Measurements from ENCODE around the gene SLC6A2. TPM values are rescaled to one million over a fixed set of nuclear protein-coding genes. Genes with fewer than 3 reads are reported as not detected.
A peak's percentile ranks its signal among the peaks of the same experiment; 100 is the strongest.
"Not testable (repeated sequence)": the region's sequence is repeated elsewhere in the genome, so short reads cannot be mapped to it uniquely, and the experiment has no call there.

The SLC6A2 gene
- total RNA-seq, 2 donors from 2014 or later, result not detected

DNA sequence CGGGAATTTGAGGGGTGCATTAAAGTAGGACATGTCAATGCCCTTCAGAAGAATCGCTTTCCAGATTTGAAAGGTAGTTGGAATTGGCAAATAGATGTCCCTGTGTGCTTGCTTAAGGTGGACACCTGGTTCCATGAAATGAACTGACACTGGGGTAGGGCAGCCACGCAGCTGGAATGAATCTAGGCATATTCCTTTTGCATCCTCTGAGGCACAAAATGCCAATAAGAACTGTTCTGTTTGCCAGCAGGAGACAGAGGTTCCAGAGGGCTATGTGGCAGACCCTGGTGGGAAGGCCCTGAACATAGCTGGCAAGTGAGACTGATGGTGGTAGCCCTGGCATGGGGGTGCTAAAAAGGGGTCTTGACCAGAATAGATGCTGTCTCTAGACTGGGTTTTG, 61.5 kb downstream of the SLC6A2 start:
- Mint-ChIP-seq H3K4me3 (no peak overlapping the region), H3K36me3 (ENCODE audit: insufficient read depth in 2 of 2) (no peaks in the 10 kb centered on the region), H3K27ac (no peak overlapping the region), H3K9me3 (no peaks in the 10 kb centered on the region), H3K4me1 (ENCODE audit: low read depth) (no peaks in the 10 kb centered on the region), H3K27me3 (ENCODE audit: low read depth) (peaks cover 30% of the 10 kb centered on the region)
- no peak for DNase-seq
- ATAC-seq (replicated peaks in 1 of 2), result no peak

DNA sequence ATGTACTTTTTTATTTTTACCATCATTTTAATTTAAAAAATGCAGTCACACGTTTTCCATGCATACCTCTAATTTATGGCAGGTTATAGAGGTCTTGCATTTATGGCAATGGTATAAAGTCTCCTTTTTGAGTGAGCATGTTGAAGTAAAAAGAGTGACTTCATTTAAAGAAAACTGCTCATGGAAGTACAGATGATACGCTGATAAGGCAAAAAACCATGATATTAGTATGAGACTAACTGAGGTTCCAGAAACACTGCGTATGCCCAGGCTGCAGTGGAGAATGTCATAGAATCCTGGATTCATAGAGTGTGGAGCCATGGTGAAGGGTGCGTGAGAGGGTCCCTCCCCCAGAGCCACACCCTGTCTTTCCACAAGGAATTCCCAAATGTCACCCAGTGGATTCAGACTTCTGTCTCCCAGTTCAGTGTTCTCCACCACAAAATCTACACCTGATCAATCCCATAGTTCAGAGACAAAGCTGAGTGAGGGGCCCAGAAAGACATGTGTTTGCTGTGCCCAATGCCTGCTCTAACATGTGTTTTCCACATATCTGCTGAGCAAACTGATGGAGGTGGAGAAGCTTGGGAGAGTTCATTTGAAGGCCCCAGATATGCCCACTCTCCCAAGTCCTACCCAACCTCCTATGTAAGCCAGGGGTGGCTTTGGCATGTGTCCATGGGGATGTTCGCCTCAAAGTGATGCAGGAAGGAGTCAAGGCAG, 69.4 kb downstream of the SLC6A2 start:
- no peak for DNase-seq
- Mint-ChIP-seq H3K4me1 (ENCODE audit: low read depth) (no peaks in the 10 kb centered on the region), H3K4me3 (no peak overlapping the region), H3K36me3 (ENCODE audit: insufficient read depth in 2 of 2) (no peaks in the 10 kb centered on the region), H3K9me3 (no peaks in the 10 kb centered on the region), H3K27ac (no peak overlapping the region), H3K27me3 (ENCODE audit: low read depth) (peaks cover 12% of the 10 kb centered on the region)
- ATAC-seq (replicated peaks in 1 of 2), result no peak

DNA sequence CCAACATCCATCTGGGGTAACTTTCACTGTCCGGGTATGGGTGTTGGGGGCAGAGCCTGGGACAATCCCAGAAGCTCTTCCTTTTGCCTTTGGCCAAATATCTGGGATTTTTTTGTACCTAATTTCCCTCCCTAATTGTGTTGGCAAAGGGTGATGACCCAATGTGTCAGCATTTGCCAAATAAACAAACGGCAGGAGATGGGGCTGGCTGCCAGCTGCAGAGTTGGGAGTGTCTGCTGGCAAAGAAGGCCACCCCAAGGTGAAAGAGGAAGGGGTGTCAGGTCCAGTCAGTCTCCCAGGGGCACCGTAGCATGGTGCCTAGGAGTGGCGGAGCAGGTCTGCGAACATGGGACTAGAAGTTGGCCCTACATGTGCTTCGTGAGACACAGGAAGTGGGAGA, 73.0 kb downstream of the SLC6A2 start:
- Mint-ChIP-seq H3K36me3 (ENCODE audit: insufficient read depth in 2 of 2) (no peaks in the 10 kb centered on the region), H3K9me3 (no peaks in the 10 kb centered on the region), H3K4me3 (no peak overlapping the region), H3K27me3 (ENCODE audit: low read depth) (peaks cover 6% of the 10 kb centered on the region), H3K4me1 (ENCODE audit: low read depth) (no peaks in the 10 kb centered on the region), H3K27ac (no peak overlapping the region)
- ATAC-seq (replicated peaks in 1 of 2) (no peak), DNase-seq (no peak)

GRCh38 chr16:55730115-55730514, 74.3 kb downstream of the SLC6A2 start:
- DNase-seq, result no peak
- no peaks in the 10 kb centered on the region for H3K4me1 Mint-ChIP-seq (ENCODE audit: low read depth)
- no peak overlapping the region for H3K4me3 Mint-ChIP-seq
- H3K27me3 Mint-ChIP-seq (ENCODE audit: low read depth), result peaks cover 6% of the 10 kb centered on the region
- ATAC-seq (replicated peaks in 1 of 2), result no peak
- H3K36me3 Mint-ChIP-seq (ENCODE audit: insufficient read depth in 2 of 2), result no peaks in the 10 kb centered on the region
- no peaks in the 10 kb centered on the region for H3K9me3 Mint-ChIP-seq
- no peak overlapping the region for H3K27ac Mint-ChIP-seq

- Mint-ChIP-seq H3K4me1 (ENCODE audit: low read depth) (no peaks in the 10 kb centered on the region), H3K27ac (no peak overlapping the region), H3K27me3 (ENCODE audit: low read depth) (peaks cover 15% of the 10 kb centered on the region), H3K9me3 (no peaks in the 10 kb centered on the region), H3K4me3 (no peak overlapping the region), H3K36me3 (ENCODE audit: insufficient read depth in 2 of 2) (no peaks in the 10 kb centered on the region)
- DNase-seq (no peak), ATAC-seq (replicated peaks in 1 of 2) (no peak)
These were observed 76.7 kb downstream of the SLC6A2 start for GRCh38 chr16:55732496-55732895.

GRCh38 chr16:55734665-55735064, 78.9 kb downstream of the SLC6A2 start:
- ATAC-seq (replicated peaks in 1 of 2) (no peak), DNase-seq (no peak)
- Mint-ChIP-seq H3K4me1 (ENCODE audit: low read depth) (no peaks in the 10 kb centered on the region), H3K4me3 (no peak overlapping the region), H3K27ac (no peak overlapping the region), H3K27me3 (ENCODE audit: low read depth) (peaks cover 32% of the 10 kb centered on the region), H3K36me3 (ENCODE audit: insufficient read depth in 2 of 2) (no peaks in the 10 kb centered on the region), H3K9me3 (no peaks in the 10 kb centered on the region)

- H3K27ac Mint-ChIP-seq, result no peak overlapping the region
- no peak overlapping the region for H3K4me3 Mint-ChIP-seq
- H3K9me3 Mint-ChIP-seq, result no peaks in the 10 kb centered on the region
- DNase-seq, result no peak
- H3K27me3 Mint-ChIP-seq (ENCODE audit: low read depth), result peaks cover 34% of the 10 kb centered on the region
- no peaks in the 10 kb centered on the region for H3K4me1 Mint-ChIP-seq (ENCODE audit: low read depth)
- no peak for ATAC-seq (replicated peaks in 1 of 2)
- H3K36me3 Mint-ChIP-seq (ENCODE audit: insufficient read depth in 2 of 2), result no peaks in the 10 kb centered on the region
These were observed 79.5 kb downstream of the SLC6A2 start for GRCh38 chr16:55735120-55735781.

DNA sequence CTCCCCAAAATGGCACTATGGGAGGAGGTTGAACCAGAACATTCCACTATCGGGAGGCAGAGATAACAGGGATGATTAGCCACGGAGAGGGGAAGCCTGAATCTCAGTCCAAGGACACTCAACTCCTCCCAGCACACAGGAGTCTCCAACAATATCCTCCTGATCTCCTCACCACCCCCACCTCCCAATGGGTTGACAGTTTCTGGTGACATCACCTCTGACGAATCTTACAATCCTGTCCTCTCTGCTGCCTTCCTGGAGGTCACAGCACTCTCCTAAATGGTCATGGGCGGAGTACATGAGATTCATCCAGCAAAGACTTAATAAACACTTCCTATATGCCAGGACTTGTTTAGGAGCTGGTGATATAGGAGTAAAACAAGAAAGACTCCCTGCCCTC, 80.9 kb downstream of the SLC6A2 start:
- Mint-ChIP-seq H3K27ac (no peak overlapping the region), H3K36me3 (ENCODE audit: insufficient read depth in 2 of 2) (no peaks in the 10 kb centered on the region), H3K4me1 (ENCODE audit: low read depth) (no peaks in the 10 kb centered on the region), H3K27me3 (ENCODE audit: low read depth) (peaks cover 34% of the 10 kb centered on the region), H3K9me3 (no peaks in the 10 kb centered on the region), H3K4me3 (no peak overlapping the region)
- DNase-seq, result no peak
- no peak for ATAC-seq (replicated peaks in 1 of 2)

GRCh38 chr16:55737318-55737717, 81.5 kb downstream of the SLC6A2 start:
- H3K27ac Mint-ChIP-seq, result no peak overlapping the region
- ATAC-seq (replicated peaks in 1 of 2) (no peak), DNase-seq (no peak)
- no peaks in the 10 kb centered on the region for H3K36me3 Mint-ChIP-seq (ENCODE audit: insufficient read depth in 2 of 2)
- H3K4me3 Mint-ChIP-seq, result no peak overlapping the region
- H3K4me1 Mint-ChIP-seq (ENCODE audit: low read depth), result no peaks in the 10 kb centered on the region
- H3K27me3 Mint-ChIP-seq (ENCODE audit: low read depth), result peaks cover 36% of the 10 kb centered on the region
- H3K9me3 Mint-ChIP-seq, result no peaks in the 10 kb centered on the region

DNA sequence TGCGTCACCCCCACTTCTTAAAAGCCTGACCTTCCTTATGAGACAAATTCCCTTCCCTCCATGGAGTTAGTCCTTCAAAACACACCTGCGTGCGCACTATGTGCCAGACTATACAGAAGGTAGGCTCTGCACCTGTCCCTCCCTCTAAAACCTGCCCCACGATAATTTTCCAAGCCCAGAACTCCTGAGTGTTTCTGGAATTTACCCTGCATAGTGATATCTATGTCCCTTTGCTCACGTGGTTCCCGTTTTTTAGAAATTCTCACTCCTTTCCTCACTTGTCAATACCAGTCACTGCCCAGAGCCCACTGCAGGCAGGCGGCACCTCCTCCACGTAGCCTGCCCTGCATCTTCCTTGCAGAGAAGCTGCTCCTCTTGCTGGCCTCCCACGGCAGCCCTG, 82.2 kb downstream of the SLC6A2 start:
- Mint-ChIP-seq H3K4me3 (no peak overlapping the region), H3K4me1 (ENCODE audit: low read depth) (no peaks in the 10 kb centered on the region), H3K27me3 (ENCODE audit: low read depth) (peaks cover 42% of the 10 kb centered on the region), H3K36me3 (ENCODE audit: insufficient read depth in 2 of 2) (no peaks in the 10 kb centered on the region), H3K9me3 (no peaks in the 10 kb centered on the region), H3K27ac (no peak overlapping the region)
- DNase-seq, result no peak
- ATAC-seq (replicated peaks in 1 of 2), result no peak

DNA sequence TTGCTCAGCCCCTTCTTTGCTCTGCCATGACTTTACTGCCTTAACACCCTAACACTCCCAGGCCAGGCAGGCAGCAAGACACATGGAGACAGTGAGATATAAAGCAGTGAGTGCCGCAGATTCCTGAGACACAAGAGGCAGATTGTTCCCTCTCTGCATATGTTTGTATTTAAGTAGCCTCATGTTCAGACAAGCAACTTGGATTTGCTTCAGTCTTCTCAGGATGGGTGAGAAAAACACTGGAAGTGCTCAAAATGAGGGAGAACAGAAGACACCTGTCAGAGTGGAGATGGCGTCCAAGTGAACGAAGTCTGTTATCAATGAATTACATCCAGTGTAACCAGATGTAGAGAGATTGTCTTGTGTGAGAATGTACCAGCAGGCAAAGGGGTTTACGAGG, 90.3 kb downstream of the SLC6A2 start:
- no peaks in the 10 kb centered on the region for H3K4me1 Mint-ChIP-seq (ENCODE audit: low read depth)
- H3K36me3 Mint-ChIP-seq (ENCODE audit: insufficient read depth in 2 of 2), result no peaks in the 10 kb centered on the region
- H3K27me3 Mint-ChIP-seq (ENCODE audit: low read depth), result peaks cover 31% of the 10 kb centered on the region
- no peaks in the 10 kb centered on the region for H3K9me3 Mint-ChIP-seq
- DNase-seq, result no peak
- no peak overlapping the region for H3K4me3 Mint-ChIP-seq
- no peak overlapping the region for H3K27ac Mint-ChIP-seq
- no peak for ATAC-seq (replicated peaks in 1 of 2)

- Mint-ChIP-seq H3K9me3 (peaks cover 4 to 6% of the 10 kb centered on the region in 2 donors), H3K4me1 (ENCODE audit: low read depth) (no peaks in the 10 kb centered on the region), H3K36me3 (ENCODE audit: insufficient read depth in 2 of 2) (peaks cover 5% of the 10 kb centered on the region in 2 donors), H3K27me3 (ENCODE audit: low read depth) (peaks cover 24% of the 10 kb centered on the region), H3K4me3 (no peak overlapping the region), H3K27ac (no peak overlapping the region)
- no peak for DNase-seq
- no peak for ATAC-seq (replicated peaks in 1 of 2)
These were observed 92.0 kb downstream of the SLC6A2 start for GRCh38 chr16:55747785-55748184.

DNA sequence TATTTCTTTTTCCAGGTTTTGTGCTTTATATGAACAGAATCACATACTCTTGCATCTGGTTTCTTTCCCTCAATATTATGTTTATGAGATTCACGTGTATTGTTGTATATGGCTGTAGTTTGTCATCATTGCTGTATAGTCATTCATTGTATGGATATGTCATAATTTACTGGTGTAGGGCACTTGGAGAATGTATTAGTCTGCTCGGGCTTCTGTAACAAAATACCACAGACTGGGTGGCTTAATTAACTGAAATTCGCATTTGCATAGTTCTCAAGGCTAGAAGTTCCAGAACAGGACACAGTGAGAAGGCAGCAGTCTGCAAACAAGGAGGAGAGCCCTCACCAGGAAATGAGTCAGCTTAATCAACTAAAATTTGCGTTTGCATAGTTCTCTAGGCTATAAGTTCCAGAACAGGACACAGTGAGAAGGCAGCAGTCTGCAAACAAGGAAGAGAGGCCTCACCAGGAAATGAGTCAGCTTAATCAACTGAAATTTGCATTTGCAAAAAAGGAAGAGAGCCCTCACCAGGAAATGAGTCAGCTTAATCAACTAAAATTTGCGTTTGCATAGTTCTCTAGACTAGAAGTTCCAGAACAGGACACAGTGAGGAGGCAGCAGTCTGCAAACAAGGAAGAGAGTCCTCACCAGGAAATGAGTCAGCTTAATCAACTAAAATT, 96.8 kb downstream of the SLC6A2 start:
- Mint-ChIP-seq H3K27ac (peak overlapping the region; percentile 78), H3K4me1 (ENCODE audit: low read depth) (peaks cover 16% of the 10 kb centered on the region), H3K4me3 (peak overlapping the region in 1 of 2 donors; percentile 20), H3K36me3 (ENCODE audit: insufficient read depth in 2 of 2) (peaks cover 9 to 12% of the 10 kb centered on the region in 2 donors), H3K9me3 (peaks cover 4 to 12% of the 10 kb centered on the region in 2 donors)
- DNase-seq; H3K27me3 Mint-ChIP-seq (ENCODE audit: low read depth): not testable (repeated sequence)
- peak in 1 of 2 donors; percentile 28 for ATAC-seq (replicated peaks in 1 of 2)
